Nucleus accumbens (tissue), 56 donors: ENCODE data around the gene GABRB2.

Experiments
- DNase-seq, 56 donors: peaks; one replicate each; lab custom pipeline; 2025; lab: John Stamatoyannopoulos, UW

The GABRB2 gene

DNA sequence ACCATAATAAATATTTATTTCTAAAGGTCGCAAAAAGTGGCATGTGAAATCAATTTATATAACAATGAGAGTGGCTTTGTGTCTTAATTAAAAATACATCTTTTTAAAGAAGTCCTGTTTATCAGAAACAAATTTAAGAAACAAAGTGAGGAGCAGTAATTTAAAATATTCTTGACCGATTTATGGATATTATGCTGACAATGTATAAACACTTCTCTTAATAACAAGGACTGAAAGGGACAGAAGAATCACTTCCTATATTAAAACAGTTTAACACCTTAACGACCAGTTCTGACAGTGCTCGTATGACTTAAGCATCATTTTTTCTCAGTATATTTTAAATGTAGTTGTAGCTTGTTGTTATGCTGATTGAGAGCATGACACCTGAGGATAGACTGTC lies 149.1 kb downstream of the GABRB2 start:
- DNase-seq, result no peak

DNA sequence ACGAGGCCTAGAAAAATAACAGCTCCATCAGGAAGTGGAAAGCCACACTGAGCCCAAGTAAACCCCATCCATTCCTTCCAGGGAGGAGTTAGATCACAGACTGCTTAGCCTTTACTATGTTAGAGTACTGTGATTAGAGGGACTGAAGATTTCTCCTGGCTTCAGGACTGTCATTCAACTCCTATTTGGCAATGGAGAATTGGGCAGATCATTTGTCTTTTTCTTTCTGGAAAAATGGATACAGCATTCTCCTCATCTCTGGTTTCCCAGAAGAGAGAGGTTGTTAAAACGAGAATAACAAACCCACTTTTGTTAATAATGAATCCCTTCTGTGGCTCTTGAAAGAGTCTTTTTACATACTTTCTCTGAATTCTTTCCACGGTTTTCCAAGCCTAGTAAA lies 150.4 kb downstream of the GABRB2 start:
- DNase-seq, result no peak

DNA sequence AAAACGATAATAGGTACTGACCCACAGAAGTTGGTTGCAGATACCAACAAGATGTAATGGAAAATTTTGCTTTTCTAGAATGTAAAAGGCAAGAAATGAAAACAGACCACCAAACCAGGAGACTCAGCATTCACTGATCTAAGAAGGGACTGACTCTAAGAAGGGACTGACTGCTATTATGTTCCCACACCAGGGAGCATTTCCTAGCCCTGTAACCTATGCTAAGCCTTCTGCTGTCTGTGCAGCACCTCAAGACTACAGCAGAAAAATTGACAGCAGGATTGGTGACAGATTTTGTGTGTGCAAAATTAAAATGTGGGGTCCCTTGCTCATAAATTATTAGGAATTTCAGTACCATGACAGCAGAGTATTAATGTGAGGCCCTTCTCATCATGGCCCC lies 154.8 kb downstream of the GABRB2 start:
- DNase-seq, result no peak

DNA sequence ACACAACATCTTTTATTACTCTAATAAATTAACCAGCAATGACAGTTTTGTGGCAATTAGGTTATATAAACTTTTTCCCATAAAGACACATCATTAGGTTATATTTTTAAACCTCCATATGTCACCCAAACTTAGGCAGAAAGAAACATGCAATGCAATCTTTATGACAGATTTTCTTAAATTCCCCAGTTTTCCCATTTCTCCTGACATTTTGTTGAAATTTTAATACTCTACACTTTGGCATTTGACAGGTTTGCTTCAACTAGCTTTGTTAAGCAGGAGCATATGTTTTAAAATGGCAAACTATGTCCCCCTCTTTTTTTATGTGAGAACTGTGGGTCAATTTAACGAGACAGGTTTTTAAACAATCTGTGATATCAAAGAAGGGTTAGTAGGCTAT lies 155.5 kb downstream of the GABRB2 start:
- no peak for DNase-seq

DNA sequence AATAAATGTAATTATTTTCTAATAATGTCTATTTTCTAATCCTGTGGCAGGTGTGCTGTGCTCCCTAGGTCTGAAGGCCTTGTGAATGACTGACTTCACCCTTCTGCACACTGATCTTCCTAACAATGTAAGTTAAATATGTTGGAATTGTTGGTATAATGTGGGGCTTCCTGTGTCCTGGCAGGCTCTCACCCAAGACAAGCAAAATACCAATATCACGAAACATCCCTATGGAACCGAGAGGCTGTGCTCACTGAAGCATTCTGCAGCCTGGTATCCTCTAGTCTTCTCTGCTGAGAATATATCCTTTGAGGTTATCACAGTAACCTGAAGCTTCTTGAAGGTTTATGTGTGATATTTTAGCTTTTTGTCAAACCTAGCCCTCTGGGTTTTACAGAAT lies 159.4 kb downstream of the GABRB2 start:
- no peak for DNase-seq

DNA sequence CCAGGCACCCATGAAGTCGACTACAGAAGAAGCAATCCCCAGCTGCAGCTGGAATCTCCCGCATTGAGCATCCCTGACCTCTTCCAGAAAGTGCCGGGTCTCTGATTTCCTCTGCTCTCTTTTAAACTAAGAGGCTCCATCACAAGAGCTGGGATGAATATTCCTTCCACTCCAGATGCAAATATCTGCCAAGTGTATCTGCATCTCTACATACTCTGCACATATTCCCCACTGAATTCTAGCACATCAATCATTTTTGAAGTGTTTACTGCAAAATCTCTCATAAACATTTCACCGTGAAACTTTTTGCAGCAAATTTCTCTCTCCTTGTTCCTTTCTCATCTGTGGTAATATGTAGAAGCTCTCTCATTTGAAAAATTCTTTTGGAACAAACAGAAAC lies 161.5 kb downstream of the GABRB2 start:
- no peak for DNase-seq

DNA sequence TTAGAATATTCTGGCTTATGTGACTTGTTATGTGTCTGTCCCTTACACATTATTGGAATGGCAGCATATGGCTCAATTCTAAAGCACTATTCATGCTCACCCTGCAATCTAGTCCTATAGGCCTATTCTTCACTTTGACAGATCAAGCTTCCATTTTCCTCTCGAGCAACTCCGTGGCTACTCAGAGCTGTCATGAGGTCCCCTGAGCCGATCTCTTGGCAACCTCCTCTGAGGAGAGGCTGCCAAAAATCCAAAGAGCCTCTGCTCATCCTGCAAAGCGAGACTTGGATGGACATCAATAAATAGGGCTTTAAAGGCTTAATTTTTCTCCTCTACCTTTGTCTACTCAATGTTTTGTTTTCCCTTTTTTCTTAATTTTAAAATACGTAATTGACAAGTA lies 163.8 kb downstream of the GABRB2 start:
- DNase-seq, result no peak

DNA sequence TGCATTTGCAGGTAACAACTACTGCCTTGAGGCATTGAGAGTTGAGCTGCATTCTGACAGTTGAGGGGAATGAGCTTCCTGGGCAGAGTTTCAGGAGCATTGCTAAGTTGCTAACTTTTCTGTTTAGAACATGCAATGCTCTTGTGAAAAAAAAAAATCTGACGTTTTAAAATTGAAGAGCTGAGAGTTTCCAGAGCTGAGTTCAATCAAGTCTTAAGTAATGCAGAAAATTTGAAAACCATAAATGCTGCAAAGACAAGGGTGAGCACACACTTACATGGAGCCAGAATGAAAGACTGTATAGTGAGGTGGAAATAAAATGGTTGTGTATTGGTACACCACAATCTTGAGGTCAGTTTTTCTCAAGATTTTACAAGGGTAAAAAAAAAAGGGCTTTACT lies 166.0 kb downstream of the GABRB2 start:
- DNase-seq, result no peak

DNA sequence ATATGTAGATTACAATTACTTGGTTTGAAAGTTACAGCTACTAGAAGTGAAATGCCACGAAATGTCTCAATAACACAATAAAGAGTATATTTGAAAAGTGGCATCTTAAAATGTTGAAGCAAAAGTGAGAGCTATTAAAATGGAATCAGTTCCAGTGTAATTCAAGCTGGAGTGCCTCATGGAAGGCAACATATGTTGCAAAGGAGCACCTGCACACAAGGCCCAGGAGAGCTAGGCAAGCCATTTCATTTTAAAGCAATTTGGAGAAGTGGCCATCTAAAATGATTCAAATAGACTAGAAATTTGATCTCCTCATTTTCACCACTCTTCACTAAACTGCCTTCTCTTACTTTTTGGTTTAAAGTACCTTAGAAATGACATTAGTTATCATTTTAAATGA lies 167.8 kb downstream of the GABRB2 start:
- DNase-seq, result no peak

DNA sequence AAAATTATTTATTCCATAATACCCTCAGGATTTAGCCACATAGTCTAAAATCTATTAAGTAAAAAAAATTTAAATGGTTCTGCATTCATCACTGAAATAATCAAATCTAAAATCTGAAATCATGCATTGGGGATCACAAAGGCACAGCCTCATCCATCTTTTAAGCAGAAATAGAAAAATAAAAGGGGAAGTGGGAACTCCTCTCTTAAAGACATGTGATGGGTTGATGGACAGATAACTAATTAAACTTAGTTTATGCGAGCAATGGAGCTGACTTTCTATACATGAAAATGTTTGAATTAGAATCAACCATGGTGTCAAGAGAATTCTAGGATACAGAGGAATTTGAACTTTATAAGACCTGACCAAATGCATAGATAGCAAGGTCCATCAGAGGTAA lies 170.5 kb downstream of the GABRB2 start:
- DNase-seq, result no peak

DNA sequence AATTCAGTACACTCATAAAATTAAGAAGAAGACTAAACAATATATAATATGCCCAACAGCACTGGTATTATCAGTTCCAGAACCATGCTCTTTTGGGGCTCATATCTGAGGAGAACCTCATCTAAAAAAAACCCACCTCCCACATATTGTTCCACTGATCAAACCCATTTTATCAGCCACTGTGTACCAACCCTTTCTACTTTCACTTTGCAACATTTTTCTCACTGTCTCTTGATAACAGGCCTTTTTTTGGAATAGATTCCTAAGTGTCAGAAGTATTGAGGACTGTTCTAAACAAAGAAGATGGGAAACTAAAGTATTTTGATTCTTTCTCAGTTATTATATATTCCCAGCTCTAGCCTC lies 173.2 kb downstream of the GABRB2 start:
- no peak for DNase-seq

DNA sequence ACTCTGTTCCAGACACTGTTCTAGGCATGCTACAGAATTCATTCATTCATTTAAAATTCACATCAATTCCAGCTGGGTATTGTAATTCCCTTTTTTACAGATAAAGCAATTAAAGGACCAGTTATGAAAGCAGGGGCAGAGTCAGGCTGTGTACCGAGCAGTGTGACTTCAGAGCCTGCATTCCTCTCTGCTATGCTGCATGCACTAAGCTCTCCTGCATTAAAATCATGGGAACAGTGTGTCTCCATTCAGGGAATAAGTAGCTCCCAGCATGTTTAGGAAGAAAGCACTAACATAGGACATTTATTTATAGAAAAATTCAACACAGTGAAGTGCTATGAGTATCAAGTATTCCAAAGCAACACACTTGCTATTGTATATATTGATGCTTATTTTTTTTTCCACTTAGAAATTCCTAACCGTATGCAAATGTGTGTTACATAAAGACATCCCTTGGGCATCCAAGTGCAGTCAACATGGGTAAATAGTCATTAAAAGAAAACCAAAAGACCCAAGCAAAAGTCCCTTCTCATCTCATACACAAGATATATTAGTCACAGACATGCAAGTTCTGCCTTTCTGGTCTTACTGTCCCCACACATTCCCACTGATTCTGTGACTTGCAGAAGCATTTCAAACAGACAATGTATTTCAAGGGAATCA lies 173.7 kb downstream of the GABRB2 start:
- DNase-seq, result no peak

DNA sequence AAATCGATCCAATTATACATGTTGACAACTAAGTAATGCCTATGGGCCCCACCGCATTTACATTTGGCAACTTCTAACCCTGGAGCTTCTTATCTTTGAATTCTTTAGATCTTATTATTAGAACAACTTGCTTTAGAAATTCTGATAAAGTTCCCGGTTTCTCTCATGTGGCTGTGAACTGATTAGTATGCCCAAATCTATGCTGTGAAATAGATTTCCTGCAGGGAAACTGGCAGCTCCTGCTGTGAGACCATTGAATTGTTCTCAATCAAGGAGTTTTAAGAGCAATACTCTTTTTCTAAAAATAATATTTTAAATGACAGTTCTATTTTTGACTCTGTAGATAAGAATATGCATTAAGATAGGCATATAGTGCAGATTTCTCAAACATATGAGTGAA lies 177.5 kb downstream of the GABRB2 start:
- DNase-seq, result no peak

DNA sequence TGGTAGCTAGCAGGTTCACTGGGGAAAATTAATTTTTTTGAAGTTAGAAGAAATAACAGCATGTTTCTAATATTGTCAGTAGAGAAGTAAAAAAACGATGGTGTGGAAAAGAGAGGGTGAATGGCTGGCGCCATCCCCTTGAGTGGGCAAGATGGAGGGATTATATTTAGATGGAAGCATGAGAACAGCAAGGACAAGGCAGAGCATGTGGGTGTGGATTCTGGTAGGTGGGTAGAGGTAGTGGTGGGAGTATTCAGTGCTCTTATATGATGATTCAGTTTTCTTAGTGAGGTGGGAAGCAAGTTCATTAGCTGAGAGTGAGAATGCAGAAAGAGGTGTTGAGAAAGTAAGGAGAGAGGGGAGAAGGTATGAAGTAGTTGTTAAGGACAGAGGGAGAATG lies 188.1 kb downstream of the GABRB2 start:
- DNase-seq, result peak in 2 of 56 donors; percentile 1 to 3

DNA sequence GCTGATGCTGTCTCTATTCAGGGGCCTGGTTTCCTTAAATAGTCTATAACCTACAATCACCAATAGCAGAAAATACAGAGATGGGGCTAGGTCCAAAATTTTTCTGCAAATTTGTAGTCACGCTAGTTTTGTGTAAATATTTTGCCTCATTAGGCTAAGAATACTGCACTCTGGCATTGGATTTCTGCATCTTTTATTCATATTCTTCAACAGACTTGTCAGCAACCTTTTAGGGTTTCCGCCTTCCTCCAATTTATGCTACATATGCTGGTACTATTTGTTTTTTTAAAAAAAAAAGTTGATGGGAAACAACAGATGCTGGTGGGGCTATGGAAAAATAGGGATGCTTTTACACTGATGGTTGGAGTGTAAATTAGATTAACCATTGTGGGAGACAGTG lies 202.3 kb downstream of the GABRB2 start:
- no peak for DNase-seq

DNA sequence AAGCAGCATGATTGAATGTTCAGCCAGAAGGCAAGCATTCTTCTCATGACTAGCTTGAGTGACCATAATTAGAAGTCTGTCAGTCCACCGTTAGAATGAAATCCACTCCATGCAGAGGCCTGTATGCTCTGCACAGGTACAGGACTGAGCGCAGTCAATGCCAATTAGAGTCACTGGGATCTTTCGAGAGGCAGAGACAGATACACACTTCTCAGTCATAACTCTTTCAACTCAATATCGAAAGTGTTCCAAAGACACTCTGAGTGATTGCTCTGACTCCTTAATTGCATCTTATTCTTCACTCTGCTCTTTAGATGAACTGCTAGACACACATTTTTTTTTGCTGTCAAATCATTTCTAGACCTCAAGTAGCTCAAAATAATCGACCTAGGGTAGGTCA lies 203.6 kb downstream of the GABRB2 start:
- DNase-seq, result no peak

DNA sequence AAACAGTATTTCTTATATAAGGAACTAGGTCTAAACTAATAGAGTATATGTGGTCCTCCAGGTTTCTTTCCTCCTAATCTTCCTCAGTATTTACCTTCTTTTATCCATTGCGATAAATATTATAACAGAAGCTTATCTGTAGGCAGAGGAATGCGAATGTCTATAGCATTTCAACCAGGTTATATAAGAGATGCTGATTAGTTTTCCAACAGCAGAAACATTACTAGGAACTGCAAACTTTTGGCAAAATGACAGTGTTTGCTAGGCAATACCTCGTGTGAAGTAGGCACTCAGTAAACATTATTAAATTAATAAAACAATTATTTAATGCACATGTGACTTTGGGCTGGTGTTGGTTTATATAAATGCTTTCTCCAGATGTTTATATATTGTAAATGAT lies 206.5 kb downstream of the GABRB2 start:
- no peak for DNase-seq

DNA sequence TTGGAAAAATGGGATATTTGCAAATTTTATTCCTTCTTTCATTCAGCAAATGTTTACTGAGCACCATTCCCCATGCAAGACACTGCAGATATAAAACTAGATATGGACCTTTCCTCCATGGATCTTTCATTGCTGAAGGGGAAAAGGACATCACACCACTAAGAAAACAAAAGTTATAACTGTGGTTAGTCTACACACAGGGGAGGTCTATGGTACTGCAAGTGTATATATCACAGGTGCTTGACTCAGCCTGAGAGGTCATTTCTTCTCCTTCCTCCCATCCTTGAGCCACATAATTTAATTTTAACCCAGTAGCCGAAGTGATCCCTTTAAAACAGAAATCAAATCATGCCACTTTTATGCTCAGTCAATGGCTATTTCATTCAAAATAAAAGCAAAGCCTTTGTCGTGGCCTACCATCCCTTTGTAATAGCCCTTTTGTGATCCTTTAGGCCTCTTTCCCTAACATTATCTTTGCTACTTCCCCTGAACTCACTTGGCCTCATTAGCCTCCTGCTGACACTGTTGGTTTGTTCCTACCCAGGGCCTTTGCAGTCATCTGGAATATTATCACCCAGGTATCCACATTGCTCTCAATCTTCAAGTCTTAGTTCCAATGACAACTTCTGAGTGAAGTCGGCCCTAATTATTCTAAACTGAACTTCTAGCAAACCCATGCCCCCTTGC lies 213.2 kb downstream of the GABRB2 start:
- DNase-seq, result no peak

DNA sequence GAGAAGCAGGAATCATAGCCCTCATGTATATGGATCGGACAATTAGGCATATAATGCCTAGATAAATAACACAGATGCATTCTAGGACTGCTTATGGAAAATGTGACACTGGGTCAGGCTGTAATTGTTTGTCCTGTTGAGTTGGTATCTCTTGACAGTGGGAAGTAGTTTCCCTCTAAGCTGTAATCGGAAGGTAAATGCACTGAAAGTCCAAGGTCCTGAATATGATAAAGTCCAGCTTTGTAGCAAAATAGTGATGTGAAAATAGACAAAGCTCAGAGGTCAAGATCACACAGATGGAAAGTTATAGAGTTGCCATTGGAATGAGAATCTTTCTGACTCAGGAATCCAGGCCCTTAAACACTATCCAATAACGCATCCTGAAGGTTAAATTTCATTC lies 214.2 kb downstream of the GABRB2 start:
- no peak for DNase-seq

DNA sequence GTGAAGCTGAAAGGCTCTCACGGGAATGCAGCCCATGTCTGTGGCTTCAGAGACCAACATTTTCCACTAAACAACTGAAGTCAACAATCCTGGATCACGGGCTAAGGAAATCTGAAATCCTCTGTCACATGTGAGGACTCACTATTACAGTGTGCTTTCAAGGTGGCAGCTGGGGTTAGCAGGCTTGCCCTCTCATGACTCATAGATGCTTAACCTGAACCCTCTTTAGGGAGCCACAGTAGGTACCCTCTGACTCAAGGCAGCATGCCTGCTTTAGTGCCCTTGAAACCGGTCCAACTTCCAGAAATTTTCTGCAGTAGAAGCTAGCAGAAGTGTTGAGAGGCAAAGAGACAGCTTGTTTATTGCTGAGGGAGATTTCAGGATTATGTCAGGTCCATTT lies 232.5 kb downstream of the GABRB2 start:
- no peak for DNase-seq

DNA sequence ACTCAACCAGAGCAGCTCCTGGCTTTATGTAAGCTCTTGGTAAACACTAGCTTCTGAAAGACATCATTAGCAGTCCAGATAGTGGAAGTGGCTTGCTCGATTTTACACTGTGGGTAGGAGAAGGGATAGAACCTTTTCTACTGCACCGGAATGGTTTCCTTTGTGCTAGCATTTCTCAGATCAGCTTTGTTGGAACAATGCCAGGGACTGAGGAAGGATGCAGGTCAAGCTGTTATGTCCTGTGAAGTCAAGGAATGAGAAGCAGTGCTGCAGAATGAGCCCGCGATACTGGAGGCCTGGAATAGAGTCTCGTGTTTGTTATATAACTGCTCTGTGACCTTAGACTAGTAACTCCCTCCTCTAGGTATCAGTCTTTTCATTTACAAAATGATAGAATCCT lies 233.6 kb downstream of the GABRB2 start:
- no peak for DNase-seq

DNA sequence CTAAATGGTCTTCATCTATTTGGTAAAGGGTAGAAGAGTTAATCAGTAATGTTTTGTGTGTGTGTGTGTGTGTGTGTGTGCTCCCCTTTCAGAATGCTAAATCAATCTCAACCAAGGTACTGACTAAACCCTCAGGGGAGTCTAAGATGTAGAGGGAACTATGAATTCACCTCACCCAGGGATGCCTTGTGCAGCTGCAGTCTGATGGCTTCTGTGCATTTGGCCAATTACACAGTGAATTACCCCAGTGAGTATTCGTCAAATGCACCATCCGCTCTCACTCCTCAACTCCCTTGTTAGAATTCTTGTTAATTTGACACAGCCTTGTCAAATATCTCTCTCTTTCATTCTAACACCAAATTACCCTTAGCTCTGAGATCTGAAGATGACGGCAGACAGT lies 234.6 kb downstream of the GABRB2 start:
- no peak for DNase-seq
